ENCODE results near the gene CC2D2A.

Gene CC2D2A

DNA sequence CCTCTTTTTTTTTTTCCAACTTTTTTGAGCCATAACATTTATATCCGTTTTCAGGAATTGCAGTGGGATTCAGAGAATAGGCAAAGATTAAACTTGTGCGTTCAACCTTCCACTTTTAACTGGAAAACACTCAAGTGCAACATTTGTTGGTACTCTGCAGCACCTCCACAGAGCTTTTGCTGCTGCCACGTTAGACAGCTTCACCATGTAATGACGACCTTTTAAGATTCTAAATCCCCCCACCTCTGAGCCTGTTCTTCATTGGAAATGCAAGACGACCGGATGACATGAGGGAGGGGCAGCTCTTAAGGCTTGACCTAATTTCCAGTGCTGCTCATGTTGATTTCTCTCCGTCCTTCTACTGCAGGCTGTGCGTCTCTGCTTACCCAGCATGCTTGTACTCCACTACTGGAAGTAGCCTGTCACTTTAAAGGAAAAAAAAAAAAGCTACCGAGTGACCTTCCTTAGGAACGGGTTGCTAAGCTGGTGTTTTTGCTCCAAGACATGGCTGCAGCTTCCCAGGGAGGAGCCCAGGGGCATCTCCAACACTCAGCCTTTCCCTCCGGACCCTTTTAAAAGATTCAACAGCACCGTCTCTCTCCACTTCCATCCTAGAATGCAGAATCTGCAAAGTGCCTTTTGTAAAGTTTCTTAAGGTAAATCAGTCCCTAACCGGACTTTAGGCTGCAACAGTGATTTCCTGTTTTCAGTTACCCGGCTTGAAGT is at the start of gene CC2D2A:
Gene CC2D2A, plus strand, starts transcription at position 481 of the 726 bp plus-strand sequence. CDS start 6,051 bp downstream, outside the sequence.
- no peak for DNase-seq

DNA sequence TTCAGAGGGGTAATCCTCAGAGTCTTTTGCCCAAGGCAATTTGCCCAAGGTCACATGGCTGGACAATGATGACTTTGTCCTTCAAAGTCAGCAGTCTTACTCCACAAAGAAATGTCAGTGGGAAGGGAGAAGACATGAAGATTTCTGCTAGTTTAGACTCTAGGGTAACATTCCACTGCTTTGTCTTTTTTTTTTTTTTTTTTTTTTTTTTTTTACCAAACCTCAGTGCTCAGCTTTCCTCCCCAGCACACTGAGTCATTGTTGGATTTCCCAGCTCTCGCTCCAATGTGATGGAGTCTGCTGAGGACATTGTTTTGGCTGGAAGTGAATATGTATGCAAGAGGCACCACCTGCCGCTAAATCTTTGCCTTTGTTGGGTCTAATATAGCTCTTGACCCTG is 49.0 kb upstream of the CC2D2A start:
- DNase-seq = no peak

DNA sequence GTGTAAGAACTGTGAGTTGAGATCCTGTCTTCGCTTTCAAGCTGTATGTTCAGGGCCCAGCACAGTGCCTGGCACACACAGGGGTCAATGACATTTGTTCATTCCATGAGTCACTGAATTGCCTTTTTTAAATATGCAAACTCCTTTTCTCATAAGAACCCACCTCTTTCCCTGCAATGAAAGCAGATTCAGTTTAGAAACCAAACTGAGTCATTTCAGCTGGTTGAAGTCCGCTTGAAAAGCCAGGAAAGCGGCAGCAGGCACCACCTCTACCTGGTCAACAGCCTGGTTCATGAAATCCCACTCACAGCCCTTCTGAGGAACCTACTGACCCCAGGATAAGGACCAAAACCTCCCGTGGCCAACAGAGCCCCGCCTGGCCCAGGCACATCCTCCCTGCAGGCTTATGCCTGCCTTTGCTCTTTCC is 46.4 kb upstream of the CC2D2A start:
- no peak for DNase-seq

DNA sequence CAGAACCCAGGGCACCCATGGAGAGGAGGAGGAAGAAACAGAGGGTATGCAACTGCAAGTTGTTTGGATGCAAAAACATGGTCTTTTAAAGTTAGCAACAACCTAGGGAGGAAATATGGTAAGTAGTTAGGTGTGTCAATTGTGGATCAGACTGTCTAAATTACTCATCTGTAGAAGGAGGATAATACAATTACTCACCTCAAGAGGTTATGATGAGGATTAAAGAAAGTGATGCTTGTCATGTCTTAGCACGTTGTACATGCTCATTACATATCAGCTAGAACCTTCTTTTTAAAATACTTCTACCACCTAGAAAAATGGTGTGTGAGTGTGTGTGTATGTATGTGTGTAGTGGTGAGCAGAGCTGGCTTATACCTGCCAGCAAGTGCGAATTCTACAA is 44.2 kb upstream of the CC2D2A start:
- DNase-seq = no peak

DNA sequence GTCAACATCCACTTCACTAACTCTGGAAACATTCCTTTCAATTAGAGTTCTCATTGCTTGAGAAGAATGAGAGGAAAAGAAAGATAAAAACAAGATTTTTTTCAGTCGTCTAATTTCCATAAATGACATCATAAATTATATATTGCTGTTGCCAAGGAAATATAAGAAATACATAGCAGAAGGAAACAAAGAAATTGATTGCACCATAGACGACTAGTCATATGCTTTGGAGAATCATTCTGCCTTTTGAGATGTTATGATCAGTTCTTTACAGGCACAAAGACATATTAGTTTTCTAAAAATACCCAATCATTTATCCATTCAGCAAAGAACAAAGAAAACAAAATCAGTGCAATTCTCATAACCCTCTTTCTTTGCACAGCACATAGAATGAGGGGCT is 42.5 kb upstream of the CC2D2A start:
- no peak for DNase-seq

DNA sequence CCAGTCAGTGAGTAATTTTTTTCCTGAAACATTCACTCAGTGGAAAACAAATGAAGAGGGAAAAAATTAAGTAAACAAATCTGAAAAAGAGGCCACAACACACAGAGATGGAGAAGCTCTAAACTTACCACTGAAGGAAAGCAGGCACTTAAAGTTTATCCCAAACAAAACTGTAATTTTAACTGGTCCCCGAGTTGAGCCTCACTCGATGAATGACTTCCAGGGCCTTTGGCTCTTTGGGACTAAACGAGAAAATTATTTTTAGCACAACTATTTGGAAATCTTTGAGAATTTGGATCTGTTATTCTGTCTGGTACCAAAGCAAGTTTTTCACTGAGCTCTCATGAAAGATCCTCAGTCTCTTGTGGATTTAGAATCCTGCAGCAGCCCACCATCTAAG is 42.0 kb upstream of the CC2D2A start, which contains the start of gene C1QTNF7:
Gene C1QTNF7, plus strand, starts transcription at position 333 of the 400 bp plus-strand sequence. CDS start 7,711 bp downstream, outside the sequence.
- no peak for DNase-seq

DNA sequence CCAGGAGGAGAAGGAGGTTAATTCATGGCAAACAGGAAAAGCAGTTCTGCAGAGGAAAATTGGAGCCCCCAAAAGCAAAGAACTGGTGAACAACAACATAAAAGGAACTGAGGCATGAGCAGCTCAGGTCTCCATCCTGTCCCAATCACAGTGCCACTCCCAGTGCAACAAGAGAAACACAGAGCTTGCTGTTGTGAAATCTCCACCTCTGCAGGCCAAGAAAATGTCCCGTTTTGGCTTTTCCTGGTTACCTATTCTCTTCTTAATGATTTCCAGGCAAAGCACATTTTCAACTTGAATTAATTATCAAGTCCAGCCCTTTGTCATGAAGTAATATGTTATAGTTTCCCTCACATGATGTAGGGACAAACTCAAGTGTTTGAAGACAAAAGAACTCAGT is 41.1 kb upstream of the CC2D2A start:
- no peak for DNase-seq

DNA sequence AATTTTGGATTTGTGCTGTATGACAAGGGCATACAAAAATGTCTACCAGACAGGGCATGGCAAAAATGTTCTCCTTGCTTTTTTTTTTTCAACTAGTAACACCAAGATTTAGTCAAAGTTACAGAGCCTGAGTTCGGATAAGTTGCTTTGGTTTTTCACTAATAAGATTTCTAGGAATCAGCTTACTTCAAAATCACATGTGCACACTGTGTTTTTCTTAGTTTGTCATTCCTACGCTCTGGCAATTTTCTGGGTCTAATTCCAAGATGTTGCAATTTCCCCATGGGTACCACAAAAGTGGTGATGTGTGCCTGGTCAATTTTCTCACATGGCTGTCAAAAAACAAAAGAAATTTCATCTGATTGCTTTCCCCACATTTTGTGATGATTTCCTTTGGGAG is 35.6 kb upstream of the CC2D2A start:
- no peak for DNase-seq

DNA sequence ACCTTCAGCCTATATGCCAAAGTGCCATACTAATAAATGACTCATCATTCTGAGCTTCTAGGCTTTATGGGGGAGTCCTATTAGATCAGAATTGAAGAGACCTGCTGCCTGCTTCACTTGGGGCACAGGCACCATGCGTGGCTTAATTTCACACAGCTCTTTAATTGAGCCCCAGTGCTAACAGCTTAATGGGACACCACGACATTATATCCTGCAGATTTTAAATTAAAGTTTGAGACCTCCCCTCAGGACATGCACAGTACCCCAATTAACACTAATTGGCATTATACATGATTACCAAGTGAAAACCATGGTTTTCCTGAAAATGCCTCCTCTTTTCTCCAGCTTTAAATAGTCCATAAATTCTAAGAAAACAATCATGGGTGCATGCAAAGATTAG is 35.0 kb upstream of the CC2D2A start:
- DNase-seq = no peak

DNA sequence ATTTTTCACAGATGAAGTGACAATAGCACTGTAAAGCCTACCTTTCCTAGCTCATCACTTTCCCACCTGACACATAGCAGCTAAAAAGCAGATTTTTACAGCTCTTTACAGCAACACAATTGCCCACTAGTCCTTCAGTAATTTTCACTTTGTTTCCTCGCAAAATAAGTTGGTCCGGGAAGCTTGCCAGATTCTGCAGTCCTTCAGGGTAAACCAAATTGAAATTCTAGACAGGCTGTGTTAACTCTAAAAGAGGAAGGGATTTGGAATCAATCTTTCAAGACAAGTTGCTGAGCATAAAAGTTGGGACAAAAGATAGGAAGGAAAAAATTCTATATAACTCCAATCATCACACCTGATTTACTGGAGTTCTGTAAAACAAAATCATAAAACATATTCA is 33.2 kb upstream of the CC2D2A start:
- DNase-seq = no peak

DNA sequence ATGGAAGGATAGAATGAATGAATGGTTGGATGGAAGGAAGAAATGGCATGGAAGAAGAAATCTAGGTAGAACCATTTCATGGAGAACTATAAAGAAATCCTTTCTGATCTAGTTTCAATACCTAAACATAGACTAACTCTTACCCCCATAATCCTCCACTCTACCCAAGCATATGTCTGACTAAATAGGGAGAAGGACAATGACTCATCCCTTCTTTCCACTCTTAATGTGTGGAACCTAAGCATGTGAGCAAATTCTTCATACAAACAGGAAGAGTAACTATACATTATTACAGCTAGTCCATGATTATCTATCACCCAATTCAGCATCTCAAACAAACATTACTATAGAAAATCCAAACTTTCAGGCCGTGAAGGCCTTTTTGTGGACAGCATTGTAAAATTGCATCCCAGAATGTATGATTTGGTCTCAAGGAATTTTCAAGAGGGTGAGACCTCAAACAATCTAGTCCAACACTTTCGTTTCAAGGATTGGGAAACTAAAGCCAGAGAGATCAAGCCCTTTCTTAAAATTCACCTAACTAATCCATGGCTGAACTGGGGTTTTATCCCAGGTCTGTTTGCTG is 30.6 kb upstream of the CC2D2A start:
- DNase-seq = no peak

DNA sequence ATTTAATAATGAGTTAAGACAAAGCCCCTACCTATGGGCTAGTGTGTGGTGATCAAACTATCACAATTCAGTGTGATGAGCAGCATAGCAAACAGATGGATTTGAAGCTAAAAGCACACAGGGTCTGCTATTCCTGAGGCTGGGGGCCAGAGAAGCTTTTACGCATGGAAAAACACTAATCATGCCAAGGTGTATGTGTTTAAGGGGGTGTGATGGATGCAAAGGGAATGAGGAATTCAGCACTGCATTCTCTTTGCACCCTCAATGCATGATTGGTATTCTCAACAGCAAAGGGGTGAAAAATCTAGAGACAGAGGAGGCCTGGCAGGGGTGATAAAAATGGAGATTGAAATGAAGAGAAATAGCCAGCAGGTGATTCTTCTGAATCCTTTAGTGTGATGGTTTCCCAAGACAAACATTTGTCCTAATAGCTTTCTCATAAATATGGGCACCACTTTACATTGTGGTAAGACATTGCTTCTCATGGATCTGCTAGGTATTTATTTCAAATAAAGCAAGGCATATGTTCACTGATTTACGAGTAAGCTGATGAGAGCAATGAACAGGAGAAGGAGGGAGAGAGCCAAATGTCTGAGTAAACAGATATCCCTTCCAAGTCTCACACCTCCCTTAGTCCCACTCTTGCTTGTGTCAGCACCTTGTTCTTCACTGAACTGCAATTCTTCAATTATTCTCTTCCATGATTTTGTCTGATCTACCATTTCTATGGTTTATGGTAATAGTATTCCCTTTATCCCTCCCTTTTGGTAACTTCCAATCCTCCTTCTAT is 26.1 kb upstream of the CC2D2A start:
- DNase-seq = no peak

DNA sequence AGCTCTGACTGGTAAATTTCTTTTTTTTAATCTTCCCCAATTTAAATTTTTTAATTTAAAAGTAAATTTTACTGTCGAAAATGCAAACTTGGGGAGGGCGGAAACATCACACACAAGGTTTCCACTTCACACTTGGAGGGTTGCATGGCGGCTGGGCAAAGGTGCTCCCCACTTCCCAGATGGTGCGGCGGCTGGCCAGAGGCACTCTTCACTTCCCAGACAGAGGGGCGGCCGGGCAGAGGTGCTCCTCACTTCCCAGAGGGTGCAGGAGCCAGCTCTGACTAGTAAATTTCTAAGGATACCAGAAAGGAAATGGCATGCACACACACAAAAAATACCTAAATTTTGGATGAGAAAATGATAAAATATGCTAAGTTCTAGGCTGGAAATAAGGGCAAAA is 25.4 kb upstream of the CC2D2A start:
- no peak for DNase-seq

DNA sequence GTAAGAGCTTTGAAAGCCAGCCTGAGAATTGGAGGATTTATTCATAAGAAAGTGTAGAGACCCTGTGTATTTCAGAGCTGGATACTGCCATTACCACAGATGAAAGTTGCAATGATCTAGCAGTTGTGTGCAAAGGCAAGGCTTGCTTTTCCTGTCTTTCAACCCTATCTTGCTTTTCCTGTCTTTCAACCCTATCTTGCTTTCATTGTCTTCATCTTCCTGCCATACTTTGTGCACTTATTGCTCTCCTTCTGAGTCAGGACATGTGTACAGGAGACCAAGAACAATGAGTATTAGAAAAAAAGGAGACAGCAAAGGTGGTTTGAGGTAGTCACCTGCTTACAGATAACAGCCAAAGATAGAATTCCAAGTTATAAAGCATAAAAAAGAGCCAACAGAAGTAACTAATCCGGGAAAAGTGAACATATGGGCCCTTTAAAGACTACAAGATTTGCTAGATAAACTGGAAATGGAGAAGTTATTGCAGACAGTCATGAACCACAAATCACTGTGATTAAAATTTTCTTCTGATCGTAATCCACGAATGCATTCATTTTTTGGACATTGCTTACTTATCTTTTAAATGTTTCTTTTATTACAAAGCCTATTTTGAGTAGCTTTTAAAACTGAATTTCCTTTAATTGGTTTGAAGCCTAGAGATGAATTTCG is 24.7 kb upstream of the CC2D2A start:
- DNase-seq = no peak

DNA sequence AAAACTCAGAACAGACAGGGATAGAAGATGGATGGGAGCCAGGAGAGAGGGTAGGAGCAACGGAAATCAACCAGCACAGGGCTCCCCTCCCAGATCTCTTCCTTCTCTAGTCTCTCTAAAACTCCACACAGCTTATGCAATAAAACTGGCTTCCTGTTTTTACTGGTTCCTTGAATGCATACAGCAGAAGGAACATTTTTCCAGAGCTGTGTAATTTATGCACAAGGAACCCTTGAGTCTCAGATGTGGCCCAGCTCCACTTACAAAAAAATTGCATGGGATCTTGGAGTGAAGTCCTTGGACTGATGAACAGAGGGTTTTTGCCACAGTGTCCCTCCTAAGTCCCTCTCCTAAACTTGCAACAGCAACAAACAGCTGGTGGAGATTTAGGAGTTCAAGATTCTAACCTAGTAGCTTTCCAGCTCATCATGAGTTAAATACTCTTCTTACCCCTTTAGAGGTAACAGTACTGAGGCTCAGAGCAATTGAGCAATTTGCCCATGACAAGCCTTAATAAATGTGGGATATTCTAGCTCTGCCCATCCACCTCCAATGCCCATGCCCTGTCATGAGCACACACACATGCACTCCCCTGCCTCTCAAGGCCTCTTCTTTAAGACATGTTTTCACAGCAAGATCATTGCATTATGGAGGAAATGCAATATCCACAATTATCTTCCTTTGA is 18.4 kb upstream of the CC2D2A start:
- DNase-seq = no peak

DNA sequence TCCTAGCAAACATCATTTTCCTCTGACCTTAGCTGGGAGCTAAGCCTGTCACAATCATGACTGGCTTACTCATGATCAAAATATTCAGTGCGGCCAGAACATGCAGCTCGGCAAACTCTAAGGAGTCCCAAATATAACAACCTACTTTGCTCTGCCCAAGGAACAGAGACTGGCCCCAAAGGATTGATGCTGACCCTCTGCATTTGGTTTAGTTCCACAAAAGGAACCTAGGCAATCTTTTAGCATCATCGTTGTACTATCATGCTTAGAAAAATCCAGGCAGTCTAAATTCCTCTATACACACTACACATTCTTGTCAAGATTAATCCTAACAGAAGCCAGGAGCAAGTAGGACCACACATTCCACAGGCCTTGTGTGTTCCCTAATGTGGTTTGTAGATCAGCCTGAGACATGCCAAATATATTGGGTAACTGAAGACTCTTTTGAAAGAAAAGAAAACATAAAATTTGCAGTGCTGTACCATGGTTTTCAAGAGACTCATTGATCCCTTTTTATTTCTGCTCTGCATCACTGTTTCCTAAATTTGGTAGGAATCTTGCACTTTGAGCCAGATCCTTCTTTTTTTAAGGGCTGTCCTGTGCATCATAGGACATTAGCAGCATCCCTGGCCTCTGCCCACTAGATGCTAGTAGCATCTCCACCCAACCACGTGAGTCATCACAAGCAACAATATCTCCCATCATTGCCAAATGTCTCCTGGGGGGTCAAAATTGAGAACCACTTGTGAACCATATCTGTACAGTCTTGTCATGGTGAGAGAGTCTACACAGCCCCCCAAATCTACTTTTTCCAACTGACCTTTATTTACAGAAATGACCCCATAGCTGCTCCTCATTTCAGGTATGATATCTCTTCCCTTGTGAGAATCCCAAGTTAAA is 17.6 kb upstream of the CC2D2A start:
- no peak for DNase-seq

DNA sequence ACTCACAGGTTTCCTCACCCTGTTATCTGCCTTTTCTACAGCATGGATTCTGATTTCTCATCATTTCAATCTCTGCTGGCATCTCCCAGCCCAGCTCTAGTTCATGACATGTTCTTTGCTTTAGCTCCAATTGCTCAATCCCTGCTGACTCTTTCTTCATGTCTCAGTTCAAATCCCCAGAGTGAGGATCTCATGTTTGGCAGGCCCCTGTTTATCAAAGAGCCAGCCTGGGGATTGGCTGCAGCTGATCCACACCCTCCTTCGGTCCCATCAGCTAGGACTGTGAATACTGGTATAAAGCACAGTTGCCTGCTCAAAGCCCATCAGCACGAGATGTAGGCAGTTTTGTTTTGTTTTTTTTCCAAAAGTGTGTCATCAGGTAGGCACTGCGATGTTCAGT is 14.4 kb upstream of the CC2D2A start:
- no peak for DNase-seq

DNA sequence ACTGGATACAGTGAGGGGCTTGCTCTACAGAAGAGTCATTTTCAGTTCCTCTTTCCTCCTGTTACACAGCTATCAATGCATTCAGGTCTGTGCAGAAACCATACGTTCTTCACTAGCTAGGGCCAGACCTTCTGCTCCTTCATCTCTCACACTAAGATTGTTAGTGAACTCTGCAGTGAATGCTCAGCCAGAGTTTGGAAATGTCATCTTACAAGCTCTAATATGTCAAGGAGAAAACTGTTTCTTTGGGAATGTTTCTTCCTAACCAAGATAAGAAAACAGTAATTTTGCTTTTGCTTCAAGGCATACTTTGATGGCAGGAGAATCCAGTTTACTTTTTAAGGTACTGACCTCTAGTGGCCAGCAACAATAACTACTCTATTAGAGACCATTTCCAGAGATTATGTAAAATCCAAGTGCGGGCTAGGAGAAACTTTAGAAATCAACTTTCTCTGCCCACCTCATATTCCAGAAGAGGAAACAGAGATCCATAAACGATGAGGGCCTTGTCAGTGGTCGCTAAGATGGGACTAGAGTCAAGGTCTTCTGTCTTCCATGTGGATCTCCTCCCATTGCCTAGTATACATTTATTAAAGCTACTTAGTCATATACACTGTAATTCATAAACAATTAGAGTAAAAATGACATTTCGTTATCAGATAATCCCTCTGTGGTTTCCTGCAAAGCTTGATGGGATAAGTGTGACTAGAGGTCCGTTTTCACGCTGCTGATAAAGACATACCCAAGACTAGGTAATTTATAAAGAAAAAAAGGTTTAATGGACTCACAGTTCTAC is 12.1 kb upstream of the CC2D2A start:
- DNase-seq = peak; percentile 1

DNA sequence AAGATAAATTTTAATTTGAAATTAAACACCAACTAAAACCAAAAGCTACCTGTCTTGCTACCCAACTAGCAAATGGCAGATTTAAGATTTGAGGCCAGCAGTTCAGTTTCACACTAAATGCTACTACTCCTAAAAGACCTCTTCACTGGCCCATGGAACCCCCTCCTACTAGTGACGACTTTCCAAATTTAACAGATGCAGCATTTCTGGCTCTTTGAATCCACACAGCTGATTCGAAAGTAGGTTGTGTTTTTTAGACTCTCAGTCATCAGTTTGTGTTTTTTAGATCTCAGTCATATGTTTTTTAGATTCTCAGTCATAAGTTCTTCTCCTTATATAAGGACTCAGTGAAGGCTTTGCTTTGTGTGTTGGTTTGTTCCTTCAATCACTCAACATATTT is 11.1 kb upstream of the CC2D2A start:
- no peak for DNase-seq

DNA sequence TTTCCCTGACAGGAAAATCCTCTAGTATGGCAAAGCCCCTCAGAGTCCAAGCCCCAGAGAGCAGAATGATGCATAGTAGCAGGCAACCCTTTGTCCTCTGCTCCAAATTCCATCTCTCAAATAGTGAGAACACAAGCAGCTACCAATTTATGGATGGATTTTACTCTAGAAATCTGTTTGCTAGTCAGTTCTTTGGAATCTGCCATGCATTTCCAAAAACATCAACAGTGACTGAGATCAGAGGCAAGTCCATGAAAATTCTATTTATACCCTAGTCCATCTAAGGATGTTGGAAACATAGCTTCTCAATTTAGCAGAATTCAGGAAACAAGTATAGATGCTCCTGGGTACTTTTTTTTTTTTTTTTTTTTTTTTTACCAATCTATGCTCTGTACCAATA is 10.0 kb upstream of the CC2D2A start:
- DNase-seq = no peak

DNA sequence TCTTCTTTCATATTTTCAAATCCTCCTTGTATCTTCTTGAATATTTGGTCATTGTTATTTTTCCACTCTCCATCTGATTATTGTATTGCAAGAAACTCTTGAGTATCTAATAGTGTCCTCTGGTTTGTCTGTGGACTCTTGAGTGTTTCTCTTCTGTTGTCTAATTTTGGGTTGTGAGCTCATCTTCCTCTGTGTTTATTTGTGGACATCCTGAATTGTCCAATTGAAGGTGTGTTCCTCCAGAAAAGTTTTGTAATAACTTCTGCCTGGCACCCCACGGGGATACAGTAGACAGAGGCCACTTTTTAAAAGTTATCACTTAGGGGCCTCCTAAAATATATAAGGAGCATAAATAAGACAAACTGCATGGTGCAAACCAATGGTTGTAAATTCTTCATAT is 3.1 kb upstream of the CC2D2A start:
- DNase-seq = no peak

Measured in NCI-H2029 (cell line).